ENCODE measurements around the gene OBP2A. TPM values are rescaled to one million over a fixed set of nuclear protein-coding genes. Genes with fewer than 3 reads are reported as not detected.

Gene OBP2A
- total RNA-seq, 1 experiment from 2014 or later, result not detected

DNA sequence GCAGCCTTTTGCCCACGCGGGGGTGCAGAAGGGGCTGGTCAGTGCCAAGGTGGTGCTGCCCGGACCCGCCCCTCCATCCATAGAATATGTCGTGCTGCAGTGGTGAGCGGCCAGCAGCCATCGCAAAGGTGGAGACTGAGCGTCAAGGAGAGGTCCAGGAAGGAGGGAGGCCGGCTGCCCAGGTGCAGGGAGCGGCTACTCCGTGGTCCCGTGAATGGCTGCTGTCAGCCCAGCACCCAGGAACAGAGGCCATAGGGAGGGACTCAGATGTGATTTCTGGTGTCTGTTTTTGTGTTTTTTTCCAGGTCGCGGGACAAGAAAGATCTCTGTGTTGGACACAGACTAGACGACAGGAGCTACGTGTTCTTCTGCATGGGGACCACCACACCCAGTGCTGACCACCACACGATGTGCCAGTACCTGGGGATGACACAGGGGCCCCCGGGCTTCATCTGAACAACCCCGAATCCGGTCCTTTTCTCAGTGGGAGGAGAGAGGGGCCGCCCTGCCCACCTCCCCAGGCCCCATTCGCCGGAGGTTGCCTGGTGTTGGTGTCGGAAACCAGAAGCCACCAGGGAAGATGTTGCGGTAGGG, 44.7 kb downstream of the OBP2A start:
- DNase-seq (ENCODE audit: extremely low read depth, low read depth), result no peak

DNA sequence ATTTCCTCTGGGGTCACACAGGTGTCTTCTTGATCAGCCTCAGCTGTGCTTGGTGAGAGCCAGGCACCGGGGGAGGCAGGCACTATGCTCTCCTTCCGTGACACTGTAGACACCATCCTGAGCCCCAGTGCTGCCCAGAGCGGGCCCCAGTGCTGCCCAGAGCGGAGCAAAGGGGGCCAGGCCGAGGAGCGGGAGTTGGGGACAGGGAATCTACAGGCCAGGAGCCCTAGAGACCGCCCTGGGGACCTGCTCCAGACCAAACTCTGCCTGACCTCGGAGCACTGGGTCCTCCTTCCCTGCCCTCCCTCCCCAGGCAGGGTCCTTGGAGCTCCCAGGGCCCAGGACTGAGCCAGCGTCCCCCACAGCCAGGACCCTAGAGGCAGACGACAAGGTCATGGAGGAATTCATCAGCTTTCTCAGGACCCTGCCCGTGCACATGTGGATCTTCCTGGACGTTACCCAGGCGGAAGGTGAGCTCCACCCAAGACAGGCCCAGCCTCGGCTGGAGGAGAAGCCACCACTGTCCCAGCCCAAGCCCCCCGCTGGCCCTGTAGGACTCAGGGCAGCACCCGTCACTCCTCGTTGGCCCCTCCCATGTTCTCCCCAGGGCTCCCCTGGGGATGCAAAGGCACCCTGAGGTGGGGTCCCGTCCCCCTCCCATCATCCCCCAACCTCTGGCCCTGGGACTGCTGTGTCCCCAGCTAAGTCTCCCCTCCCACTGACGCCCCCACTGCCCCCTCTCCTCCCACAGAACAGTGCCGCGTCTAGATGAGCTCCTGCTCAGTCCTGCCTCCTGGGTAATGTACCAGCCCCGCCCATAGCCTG, 45.8 kb downstream of the OBP2A start:
- DNase-seq (ENCODE audit: extremely low read depth, low read depth), result no peak

DNA sequence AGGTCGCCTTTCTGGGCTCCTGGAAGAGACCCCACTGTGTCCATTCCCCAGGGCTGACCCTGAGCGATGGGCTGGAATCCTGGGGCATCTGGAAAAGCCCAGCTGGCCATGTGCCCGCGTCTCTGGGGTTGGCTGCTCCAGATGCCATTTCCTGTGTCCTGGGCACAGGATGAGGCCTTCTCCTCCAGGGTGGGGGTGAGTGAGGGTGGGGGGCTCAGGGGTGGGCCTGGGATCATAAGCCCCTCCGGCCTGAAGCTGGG, 46.3 kb downstream of the OBP2A start:
- DNase-seq (ENCODE audit: extremely low read depth, low read depth), result no peak

DNA sequence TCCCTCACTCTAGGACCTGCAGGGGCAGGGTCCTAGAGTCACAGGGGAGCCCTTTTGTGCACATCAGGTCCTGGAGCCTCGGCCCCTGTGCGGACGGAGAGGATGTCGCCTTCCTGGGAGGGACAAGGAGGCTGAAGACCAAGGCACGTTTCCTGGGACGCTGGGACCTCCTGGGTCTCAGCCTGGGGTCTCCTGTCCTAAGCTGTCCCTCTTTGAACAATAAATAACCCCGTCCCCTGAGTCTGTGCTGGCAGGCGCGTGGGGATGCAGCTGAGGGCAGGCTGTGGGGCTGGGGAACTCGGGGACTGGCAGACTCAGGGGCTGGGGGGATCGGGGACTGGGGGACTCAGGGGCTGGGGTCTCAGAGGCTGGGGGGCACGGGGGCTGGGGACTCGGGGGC, 46.7 kb downstream of the OBP2A start:
- DNase-seq (ENCODE audit: extremely low read depth, low read depth), result no peak

- DNase-seq (ENCODE audit: extremely low read depth, low read depth), result no peak
Observed at GRCh38 chr9:135596211-135596610, 50.3 kb downstream of the OBP2A start.

Other genes with a start within 250 kb of the OBP2A start
- 37.3 and 39.3 TPM in 2 replicates for gene PPP1R26, start 66.3 kb upstream of the OBP2A start, total RNA-seq (2014; rRNA removed; shearing (Covaris generic))
- 170 and 184 TPM in 2 replicates for gene MRPS2, start 45.4 kb upstream of the OBP2A start, total RNA-seq (2014; rRNA removed; shearing (Covaris generic))
- 25.8 and 30.3 TPM in 2 replicates for gene LCN1, start 24.7 kb upstream of the OBP2A start, total RNA-seq (2014; rRNA removed; shearing (Covaris generic))
- 2.9 and 3.7 TPM in 2 replicates for gene PAEP, start 15.6 kb downstream of the OBP2A start, total RNA-seq (2014; rRNA removed; shearing (Covaris generic))
- gene GLT6D1, start 93.4 kb downstream of the OBP2A start, total RNA-seq (2014; rRNA removed; shearing (Covaris generic)), result not detected in 2 replicates
- not detected in 2 replicates for gene LCN9, start 117.2 kb downstream of the OBP2A start, total RNA-seq (2014; rRNA removed; shearing (Covaris generic))
- not detected in 2 replicates for gene SOHLH1, start 153.4 kb downstream of the OBP2A start, total RNA-seq (2014; rRNA removed; shearing (Covaris generic))
- gene KCNT1, start 156.1 kb downstream of the OBP2A start, total RNA-seq (2014; rRNA removed; shearing (Covaris generic)), result not detected in 2 replicates

Data from NCI-H460 (cell line).